CD4-positive, alpha-beta T cell treated with Interleukin-4 for 4 hours (primary cell): ENCODE measurements around the gene RAB40C.
A peak's percentile ranks its signal among the peaks of the same experiment; 100 is the strongest.
"Not testable (repeated sequence)": the region's sequence is repeated elsewhere in the genome, so short reads cannot be mapped to it uniquely, and the experiment has no call there.

ENCODE experiments used
- DNase-seq: peaks from one replicate; pipeline ENCODE4 v3.0.0-alpha.2; 2020

RAB40C gene

DNA sequence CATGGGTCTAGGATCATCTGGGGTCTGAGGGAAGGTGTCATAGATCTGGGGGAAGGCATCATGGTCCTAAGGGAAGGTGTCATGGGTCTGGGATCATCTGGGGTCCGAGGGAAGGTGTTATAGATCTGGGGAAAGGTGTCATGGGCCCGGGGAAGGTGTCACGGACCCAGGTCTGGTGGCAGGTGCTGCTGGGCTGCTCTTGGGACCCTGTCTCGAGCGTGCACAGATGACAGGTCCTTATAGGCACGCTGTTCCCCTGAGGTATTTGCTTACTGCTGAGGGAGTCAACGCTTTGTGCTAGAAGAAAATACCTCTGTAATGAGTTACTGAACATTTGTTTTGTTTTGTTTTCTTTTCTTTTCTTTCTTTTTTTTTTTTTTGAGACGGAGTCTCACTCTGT lies 1.4 kb downstream of the RAB40C start:
- no peak for DNase-seq

DNA sequence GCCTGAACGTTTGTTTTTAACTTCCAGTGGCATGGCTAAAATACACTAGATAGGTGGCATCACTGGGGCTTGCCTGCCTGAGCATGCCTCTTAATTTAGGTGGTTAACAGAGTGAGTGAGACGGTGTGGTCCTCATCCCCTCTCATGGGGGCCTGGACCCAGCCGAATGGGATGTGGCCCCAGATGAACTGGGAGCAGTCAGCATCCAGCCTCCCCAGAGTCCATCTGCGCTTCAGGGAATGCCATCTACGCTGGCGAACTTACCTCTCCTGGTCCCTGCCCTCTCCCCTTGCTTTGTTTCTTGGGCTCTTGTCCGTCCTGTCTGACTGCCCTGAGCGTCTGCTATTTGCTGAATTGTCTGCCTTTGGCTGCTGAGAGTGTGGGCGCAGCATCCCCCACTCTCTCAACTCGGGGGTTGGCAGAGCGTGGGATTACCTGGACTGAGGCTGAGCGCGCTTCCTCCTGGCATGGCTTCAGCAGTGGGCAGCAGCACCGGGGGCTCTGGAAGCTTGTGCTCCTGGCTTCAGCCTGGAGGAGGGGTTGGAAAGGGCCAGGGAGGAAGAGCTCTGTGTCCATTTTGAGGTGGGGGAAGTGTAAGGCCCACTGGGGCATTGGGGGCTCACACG lies 2.1 kb downstream of the RAB40C start:
- DNase-seq, result no peak

DNA sequence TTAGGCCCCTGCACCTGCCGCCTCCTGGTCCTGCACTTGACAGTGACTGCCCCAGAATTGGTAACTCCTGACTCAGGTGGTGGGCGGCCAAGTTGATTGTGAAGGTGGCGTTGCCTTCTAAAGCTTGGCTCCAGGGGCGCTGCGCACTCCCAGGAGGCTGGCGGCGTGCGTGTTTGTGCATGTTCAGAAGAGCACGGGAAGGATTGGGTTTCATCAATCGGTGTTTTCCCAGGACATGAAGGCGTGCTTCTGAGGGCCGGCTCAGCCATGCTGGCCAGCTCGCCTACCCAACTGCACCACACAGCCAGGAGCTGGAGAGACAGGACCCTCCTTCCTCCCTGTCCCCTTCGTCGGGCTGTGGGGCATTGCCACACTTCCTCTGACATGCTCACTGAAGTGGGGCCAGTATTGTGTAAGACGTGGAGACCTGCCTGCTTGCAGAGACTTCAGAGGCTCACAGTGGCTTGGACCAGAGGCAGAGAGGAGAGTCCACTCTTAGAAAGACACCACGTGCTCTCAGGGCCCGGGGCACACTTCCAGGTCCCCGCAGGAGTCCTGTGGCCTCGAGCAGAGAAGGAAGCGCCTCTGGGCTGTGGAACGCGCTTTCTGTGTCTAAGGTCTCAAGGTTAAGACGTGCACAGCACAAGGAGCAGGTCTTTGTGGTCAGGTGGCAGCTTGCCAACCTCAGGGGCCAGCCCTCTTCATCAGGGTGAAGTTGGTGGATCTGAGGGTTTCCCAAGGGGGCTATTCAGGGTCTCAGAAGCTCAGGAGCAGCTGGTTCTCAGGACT lies 2.8 kb downstream of the RAB40C start:
- DNase-seq, result no peak

GRCh38 chr16:593406-593805 lies 3.5 kb downstream of the RAB40C start:
- no peak for DNase-seq

DNA sequence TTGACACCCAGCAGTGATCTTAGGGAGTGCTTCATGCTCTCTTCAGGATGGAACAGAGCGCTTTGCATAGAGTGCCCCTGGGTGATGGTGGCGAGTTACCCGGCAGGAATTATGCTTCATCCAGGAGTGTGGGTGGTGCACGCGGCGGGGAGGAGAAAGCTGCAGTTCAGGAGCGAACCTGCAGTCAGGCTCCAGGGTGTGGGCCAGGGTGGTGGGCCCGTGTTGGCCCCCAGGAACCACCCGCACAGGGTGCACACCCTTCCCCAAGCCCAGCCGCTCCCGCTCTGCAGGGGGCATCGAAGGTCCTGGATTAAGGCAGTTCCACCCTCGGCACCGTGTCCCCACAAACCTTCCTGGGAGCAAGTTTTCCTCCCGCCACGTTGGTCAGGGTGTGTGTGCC lies 3.9 kb downstream of the RAB40C start:
- no peak for DNase-seq

DNA sequence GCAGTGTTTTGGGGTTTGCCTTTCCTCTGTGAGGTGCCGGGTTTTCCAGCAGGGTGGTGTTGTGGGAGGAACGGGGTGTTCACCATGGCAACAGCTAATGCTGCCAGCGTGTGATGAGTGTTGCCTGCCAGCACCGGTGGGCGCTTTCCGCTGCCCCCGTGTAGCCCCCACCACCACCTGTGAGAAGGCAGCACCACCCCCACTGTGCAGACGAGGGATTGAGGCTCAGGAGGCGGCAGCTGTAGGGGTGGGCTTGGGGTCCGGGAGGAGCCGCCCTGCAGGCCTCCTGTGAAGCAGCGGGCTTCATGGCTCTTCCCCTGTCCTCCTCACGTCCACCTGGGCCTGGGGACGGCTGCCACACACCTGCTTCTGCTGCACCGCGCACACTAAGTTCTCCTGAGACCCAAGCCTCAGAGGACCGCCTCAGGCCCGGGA lies 5.2 kb downstream of the RAB40C start:
- no peak for DNase-seq

DNA sequence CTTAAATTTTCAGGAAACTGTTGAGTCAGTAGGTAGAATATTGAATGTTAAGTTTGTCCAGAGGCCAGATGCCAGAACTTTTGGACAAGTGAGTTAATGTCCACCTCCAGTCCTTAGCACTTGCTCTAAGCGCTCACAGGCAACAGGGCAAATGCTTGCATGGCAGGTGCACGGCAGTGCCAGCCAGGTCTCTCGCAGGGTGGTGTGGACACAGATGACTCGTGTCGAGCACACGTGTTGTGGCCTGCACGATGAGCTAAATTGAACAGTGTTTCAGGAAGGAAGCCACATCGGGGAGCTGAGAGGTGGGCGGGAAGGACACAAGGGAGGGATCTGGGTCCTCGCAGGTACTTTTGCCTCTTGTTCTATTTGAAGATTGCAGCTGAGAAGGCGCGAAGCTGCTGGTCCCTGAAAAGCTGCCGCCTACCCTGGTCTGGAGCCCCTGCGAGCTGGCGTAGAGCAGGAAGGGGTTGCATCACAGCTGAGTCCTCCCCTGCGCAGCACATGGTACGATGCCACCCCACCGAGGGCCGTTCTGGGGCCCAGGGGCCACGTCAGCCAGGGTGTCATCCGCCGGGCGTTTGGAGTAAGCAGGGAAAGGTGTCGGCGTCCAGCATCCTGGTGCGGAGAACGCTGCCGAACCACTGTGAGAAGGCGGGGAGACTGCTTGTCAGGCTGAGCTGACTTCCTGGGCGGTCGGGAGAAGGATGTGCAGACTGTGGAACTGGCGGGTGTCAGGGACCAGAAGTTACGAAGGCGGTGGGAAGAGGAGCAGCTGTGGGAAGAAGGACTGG lies 6.3 kb downstream of the RAB40C start:
- no peak for DNase-seq

DNA sequence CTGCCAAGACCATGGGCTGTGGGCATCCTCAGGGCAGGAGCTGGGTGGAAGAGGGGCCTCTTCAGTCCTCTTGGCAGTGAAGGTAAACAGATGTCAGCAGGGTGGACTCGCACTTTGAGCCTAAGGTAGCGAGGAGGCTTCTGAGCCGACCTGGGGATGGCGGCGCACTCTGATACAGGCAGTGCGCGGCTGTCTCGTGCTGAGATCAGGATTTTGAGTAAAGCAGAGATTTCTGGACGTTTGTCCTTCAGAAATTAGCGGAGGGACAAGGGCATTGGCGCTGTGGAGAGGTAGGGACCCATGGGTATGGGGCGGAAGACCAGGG lies 6.8 kb downstream of the RAB40C start:
- no peak for DNase-seq

GRCh38 chr16:597655-598054 lies 7.8 kb downstream of the RAB40C start:
- not testable (repeated sequence) for DNase-seq

DNA sequence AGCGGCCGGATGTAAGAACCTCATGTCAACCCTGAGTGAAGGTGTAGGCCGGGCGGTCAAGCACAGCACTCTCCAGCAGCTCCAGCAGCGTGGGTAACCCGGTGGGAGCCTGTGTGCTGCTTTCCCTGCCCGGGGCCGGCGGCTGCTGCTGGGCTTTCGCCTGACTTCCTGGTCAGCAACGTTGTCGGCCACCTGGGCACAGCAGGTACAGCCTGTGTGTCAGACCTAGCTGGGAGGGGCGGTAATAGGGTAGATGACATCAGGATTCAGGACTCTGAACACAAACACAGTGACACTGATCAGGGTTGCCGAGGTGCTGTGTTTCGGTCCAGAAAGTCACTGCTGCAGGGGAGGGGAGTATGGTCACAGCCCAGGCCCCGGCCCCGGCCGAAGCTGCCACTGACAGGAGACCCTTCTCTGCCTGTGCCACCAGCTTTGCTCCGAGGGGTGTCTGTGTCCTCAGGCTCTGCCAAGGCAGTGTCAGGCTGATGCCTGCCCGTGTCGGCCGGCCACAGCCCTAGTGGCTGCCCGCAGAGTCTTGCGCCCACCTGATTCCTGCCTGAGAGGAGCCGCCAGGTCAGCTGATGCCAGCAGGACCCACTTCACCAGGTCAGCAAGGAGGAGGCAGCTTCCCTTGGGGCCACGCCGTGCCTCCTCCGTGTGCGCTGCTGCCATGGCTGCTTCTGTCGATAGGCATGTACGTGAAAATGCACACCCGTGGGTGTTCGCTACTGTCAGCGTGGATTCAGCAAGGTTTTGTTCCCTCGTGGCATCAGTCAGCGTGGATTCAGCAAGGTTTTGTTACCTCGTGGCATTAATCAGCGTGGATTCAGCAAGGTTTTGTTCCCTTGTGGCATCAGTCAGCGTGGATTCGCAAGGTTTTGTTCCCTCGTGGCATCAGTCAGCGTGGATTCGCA lies 9.2 kb downstream of the RAB40C start:
- no peak for DNase-seq

DNA sequence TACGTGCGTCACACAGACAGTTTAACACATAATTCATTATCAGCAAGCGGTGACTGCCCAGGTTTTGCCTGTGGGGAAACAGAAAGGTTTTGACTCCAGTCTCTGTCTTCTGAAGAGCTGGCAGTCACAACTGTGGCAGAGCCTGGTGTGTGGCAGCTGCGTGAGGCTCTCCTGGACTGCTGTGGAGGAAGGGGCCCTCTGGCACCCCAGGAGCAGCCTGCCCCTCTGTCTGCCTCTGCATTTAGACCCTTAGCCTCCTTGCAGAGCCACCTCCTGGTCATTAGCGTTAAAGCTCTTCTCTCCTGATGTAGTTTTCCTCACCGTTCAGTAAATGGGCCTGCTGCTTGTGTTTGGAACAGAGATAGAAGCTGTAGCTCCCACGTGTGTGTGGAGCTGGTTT lies 10.9 kb downstream of the RAB40C start:
- no peak for DNase-seq

GRCh38 chr16:603933-604332 lies 14.1 kb downstream of the RAB40C start:
- DNase-seq, result no peak

DNA sequence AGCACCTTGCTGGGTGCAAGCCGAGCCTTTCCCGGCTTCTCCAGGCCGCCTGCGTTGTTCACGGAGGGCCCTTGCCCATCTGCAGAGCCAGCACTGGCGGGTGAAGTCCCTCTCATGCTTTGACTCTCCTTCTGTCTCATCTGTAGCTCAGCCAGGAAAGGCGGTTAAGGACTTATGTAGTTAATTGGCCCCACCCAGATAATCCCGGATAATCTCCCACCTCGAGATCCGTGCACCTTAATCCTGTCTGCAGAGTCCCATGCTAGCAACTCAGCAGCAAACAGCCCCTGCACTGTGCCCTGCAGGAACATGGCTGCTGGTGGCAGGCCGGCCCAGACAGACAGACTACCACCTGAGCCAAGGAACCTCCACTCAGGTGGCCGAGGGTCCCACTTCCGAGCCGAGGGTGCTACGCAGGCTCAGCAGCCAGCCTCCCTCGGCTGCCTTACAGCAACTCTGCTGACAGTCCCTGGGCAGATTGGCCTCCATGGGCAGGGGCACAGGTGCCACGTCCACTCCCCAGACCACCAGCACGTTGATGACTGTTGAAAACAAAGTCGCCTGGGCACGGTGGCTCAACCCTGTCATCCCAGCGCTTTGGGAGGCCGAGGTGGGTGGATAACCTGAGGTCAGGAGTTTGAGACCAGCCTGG lies 16.9 kb downstream of the RAB40C start:
- DNase-seq, result no peak

DNA sequence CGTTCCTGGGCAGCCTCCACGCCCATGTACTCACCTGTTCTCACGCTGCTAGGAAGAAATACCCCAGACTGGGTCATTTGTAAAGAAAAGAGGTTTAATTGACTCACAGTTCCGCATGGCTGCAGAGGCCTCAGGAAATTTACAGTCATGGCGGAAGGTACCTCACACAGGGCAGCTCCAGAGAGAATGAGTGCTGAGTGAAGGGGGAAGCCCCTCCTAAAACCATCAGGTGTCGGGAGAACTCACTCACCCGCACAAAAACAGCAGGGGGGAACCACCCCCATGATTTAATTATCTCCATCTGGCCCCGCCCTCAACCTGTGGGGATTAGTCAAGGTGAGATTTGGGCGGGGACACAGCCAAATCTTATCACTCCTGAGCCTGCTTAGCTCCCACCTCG lies 18.2 kb downstream of the RAB40C start:
- no peak for DNase-seq

DNA sequence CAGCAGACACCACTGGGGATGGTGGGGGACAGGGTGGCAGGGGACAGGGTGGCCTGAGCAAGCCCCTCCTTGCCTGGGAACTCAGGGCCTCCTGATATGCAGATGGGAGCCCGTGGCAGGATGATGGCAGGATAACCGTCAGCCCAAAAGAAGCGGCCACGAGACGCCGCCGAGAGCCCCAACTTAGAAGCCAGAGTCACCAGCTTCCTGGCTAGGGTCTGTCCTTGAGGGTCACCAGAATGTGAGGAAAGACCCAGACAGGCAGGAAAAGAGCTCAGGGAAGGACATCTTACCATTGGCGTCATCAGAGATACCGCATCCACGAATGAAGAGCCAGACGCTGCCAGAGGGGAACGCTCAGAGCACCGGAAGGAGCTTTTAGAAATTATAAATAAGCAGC lies 19.4 kb downstream of the RAB40C start:
- no peak for DNase-seq

- no peak for DNase-seq
Observed at GRCh38 chr16:609984-610383, 20.1 kb downstream of the RAB40C start.

DNA sequence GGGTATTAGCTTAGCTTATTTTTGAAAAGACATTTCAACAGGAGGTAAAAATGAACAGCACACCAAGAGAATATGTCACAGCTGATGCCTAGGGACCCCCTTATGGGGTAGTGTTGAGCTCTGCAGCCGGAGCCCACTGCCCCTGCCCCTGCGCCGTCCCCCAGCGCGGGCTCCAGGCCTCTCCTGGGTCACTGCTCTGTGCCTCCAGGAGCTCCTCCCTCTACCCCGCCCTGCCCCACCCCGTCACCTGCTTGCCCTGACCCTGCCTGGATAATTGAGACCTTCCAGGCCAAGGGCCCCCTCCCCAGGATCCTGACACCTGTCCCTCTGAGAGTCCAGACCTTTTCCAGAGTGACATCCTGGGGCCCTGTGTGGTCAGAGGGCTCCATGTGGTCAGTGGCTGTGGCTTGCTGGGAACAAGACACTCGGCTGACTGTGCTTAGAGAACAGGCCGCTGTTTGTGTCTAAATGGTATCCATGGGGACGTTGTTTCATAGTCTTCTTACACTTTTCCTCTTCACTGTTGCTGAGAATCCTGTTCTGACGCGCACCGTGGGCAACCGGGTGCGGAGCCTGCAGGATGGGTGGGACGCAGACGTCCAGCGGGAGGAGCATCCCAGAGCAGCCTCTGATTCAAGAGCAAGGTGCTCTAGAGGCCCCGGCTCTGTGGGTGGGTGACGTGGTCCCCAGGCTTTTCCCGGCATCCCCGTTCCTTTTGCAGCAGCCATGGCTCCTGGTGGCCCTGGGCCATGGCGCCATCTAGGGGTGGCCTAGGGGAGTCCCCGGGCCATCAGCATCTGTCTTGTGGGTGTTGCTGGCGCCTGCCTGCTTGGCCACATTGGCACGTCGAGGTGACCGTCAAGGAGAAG lies 20.9 kb downstream of the RAB40C start:
- DNase-seq, result peak; percentile 40

DNA sequence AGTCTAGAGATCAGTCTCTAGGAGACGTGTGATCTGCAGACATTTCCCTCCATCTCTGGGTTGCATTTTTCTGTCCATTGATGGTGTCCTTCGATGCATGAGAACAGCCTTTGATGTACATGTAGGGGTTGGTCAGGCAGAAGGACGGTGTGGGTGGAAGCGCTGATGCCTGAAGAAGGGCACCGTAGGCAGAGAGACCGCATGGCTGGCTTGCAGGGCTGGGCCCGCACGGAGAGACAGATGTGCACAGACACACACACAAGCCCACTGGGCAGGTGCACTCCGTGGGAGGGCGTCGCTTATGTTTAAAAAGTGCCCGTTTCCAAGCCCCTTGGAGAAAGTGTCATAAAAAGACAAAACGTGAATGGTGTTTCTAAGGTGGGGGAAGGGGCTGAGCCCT lies 25.3 kb downstream of the RAB40C start:
- DNase-seq, result no peak

DNA sequence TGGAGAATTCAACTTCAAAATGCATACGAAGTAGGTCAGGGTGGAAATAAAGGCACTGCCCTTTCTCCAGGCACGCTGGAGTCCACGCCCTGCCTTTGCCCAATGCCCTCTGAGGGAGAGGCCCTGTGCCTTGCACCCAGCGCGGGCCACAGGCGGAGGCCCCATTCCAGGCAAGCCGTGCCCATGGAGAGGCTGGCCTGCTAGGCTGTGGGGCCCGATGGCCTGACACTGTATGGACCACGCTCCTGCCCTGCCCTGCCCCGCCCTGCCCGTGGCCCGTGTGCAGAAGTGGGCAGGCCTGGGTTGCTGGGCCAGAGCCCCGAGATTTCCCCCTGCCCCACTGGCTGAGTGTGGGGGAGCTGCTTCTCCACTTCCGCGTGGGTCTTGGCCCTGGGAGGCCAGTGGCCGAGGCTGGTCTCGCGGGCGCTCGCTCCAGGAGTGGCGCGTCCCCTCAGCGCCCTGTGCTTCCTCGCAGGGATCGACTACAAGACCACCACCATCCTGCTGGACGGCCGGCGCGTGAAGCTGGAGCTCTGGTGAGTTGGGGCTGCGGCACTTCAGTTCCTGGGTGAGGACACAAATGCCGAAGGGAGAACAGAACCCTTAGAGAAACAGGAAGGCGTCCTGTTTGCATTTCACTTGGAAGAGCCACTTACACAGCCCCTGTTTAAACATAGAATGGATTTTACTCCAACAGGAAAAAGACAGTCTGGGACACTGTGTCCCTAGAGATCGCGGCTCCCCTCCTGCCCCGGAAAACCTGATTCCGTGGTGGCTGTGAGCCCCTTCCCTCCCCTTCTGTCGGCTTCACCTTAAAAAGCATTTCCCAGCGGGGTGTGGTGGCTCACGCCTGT lies 27.1 kb downstream of the RAB40C start:
- no peak for DNase-seq

- no peak for DNase-seq
Observed at GRCh38 chr16:617855-618254, 28.0 kb downstream of the RAB40C start.
